ENCODE data around the gene ANKRD13C. TPM values are rescaled to one million over a fixed set of nuclear protein-coding genes. Genes with fewer than 3 reads are reported as not detected.

Gene ANKRD13C
- total and polyA plus RNA-seq, 2 of the 4 experiments (the other 2 are of a cell fraction) = 8.3 to 10.9 TPM

GRCh38 chr1:70228670-70229069 lies 125.9 kb downstream of the ANKRD13C start:
- Histone ChIP-seq H3K27ac (ENCODE audit: insufficient read depth, low read length) (no peak overlapping the region), H3K56ac (ENCODE audit: extremely low read depth, insufficient read depth, low read length) (no peak overlapping the region), H2AFZ (replicated peaks; ENCODE audit: low read length, poor library complexity) (no peak overlapping the region), H4K5ac (ENCODE audit: low read depth, low read length) (no peak overlapping the region), H3K9ac (ENCODE audit: low read depth, low read length) (no peak overlapping the region), H4K91ac (ENCODE audit: insufficient read depth, low read depth, low read length) (no peak overlapping the region), H3K36me3 (ENCODE audit: control insufficient read depth, insufficient read depth, low read length) (peaks cover 29% of the 10 kb centered on the region), H4K8ac (ENCODE audit: low read depth in 2 of 2, low read length in 2 of 2) (no peak overlapping the region), H2BK15ac (ENCODE audit: low read depth, low read length) (no peak overlapping the region), H3K9me3 (ENCODE audit: control insufficient read depth, insufficient read depth, low read length) (no peaks in the 10 kb centered on the region), H2AK5ac (ENCODE audit: low read depth, low read length) (no peak overlapping the region), H3K18ac (ENCODE audit: low read depth, low read length) (no peak overlapping the region), H3K4me3 (ENCODE audit: insufficient read depth, low read depth, low read length) (no peak overlapping the region), H4K20me1 (ENCODE audit: insufficient read depth, low read length) (peaks cover 37% of the 10 kb centered on the region), H3K4me2 (ENCODE audit: low read depth, low read length) (no peak overlapping the region), H3K4me1 (ENCODE audit: control insufficient read depth, insufficient read depth, low read length) (peaks cover 4% of the 10 kb centered on the region), H3K27me3 (ENCODE audit: control insufficient read depth, insufficient read depth, low read length) (no peaks in the 10 kb centered on the region), H3K9me1 (ENCODE audit: insufficient read depth, low read length) (peaks cover 2% of the 10 kb centered on the region; the same call in 1 of the 2 replicates), H3K14ac (replicated peaks; ENCODE audit: low read depth, low read length) (no peak overlapping the region), H2AK9ac (replicated peaks; ENCODE audit: low read depth, low read length, poor library complexity) (no peak overlapping the region), H3K23ac (ENCODE audit: low read depth, low read length) (no peak overlapping the region), H2BK20ac (ENCODE audit: low read depth, low read length) (no peak overlapping the region), H3K79me1 (ENCODE audit: low read depth in 1 of 2, low read length in 2 of 2) (peaks cover 14 to 47% of the 10 kb centered on the region in 2 experiments), H2BK120ac (ENCODE audit: low read depth, low read length) (no peak overlapping the region), H3K4ac (ENCODE audit: low read depth, low read length) (no peak overlapping the region), H2BK5ac (ENCODE audit: low read depth, low read length, poor library complexity, severe bottlenecking) (no peak overlapping the region)
- in situ Hi-C loops (cut with MboI; ENCODE audit: low sequenced_read_pairs) (no loop called here), intact Hi-C loops (cut with micrococcal nuclease) (loop anchor here (10.0 kb wide), 1 partner anchor 194 kb away; no protein-coding TSS in a partner anchor), dilution Hi-C loops (cut with HindIII; ENCODE audit: low sequenced_read_pairs, unreplicated experiment) (no loop called here)
- DNase-seq (no peak), ATAC-seq (ENCODE audit: low read depth) (no peak)
- WGBS, 2 experiments (ENCODE audit: extremely low coverage in 2 of 2, insufficient read length in 1 of 2) = no CpG with 5 or more reads among the region's 2 CpGs
- no TSS peak for BruUV-seq (replicated peaks)
- CTCF ChIA-PET = interaction anchor here (0.5 to 0.6 kb wide), 2 partner anchors 32 to 44 kb away, joined by 3 read pairs; no protein-coding TSS in a partner anchor
- POLR2A ChIA-PET (ENCODE audit: unreplicated experiment) = interaction anchor here (0.6 kb wide), 1 partner anchor 23 kb away, joined by 7 read pairs; the partner anchor contains the start of gene LRRC40
- TF ChIP-seq POLR2A (IDR thresholded peaks at IDR 0.05; ENCODE audit: low read depth, low read length) (no peak), SMC3 (IDR thresholded peaks at IDR 0.05; ENCODE audit: low read depth, low read length) (no peak), RFX5 (IDR thresholded peaks at IDR 0.05; ENCODE audit: low read depth, low read length) (no peak), MXI1 (IDR thresholded peaks at IDR 0.05; ENCODE audit: borderline replicate concordance, low read depth, low read length) (no peak), RAD21 (IDR thresholded peaks at IDR 0.05; ENCODE audit: low read length) (no peak), USF2 (IDR thresholded peaks at IDR 0.05; ENCODE audit: low read depth, low read length) (no peak), FOS (IDR thresholded peaks at IDR 0.05; ENCODE audit: low read depth, low read length) (no peak), RCOR1 (IDR thresholded peaks at IDR 0.05; ENCODE audit: insufficient replicate concordance, low read length) (no peak), ELK1 (IDR thresholded peaks at IDR 0.05; ENCODE audit: borderline replicate concordance, low read depth, low read length) (no peak), CEBPB (IDR thresholded peaks at IDR 0.05; ENCODE audit: low read depth, low read length) (no peak), CTCF (conservative IDR thresholded peaks at IDR 0.05; ENCODE audit: low read depth, low read length) (no peak), MAFK (IDR thresholded peaks at IDR 0.05; ENCODE audit: low read depth, low read length) (no peak), CHD1 (IDR thresholded peaks at IDR 0.05; ENCODE audit: low read depth, low read length) (no peak), NFE2L2 (IDR thresholded peaks at IDR 0.05; ENCODE audit: low read depth, low read length) (no peak)
